Transverse colon (tissue), 4 donors: Measurements from ENCODE around the gene SERPINA3. TPM values are rescaled to one million over a fixed set of nuclear protein-coding genes. Genes with fewer than 3 reads are reported as not detected.

Source experiments
- DNase-seq: peaks from one replicate; pipeline ENCODE4 v3.0.0-alpha.2; 2019
- H3K27ac ChIP-seq, 4 donors: fragments of 200-600 bp; sonication (generic); 2 replicates each; pipeline ENCODE4 v1.5.1; 2016 to 2018; ENCODE audit warnings: inconsistent platforms in 4 of 4
- H3K27me3 ChIP-seq: fragments of 200-600 bp; sonication (generic); 2 replicates; pipeline ENCODE4 v1.5.1; 2017; ENCODE audit warnings: inconsistent platforms
- H3K36me3 ChIP-seq, 4 donors: fragments of 200-600 bp; sonication (generic); 2 replicates each; pipeline ENCODE4 v1.5.1; 2017 to 2019; ENCODE audit warnings: inconsistent platforms in 4 of 4
- H3K4me1 ChIP-seq, 4 donors: fragments of 200-600 bp; sonication (generic); 2 replicates each; pipeline ENCODE4 v1.5.1; 2017 to 2020; ENCODE audit warnings: inconsistent platforms in 4 of 4
- H3K4me3 ChIP-seq, 4 donors: fragments of 200-600 bp; sonication (generic); 1 replicate in 1 of 4; 2 replicates in 3 of 4; pipeline versions ENCODE4 v1.5.1 to v1.6.1; 2017 to 2019; ENCODE audit warnings: inconsistent platforms in 4 of 4
- H3K9me3 ChIP-seq, 2 donors: fragments of 200-600 bp; sonication (generic); 2 replicates each; pipeline ENCODE4 v1.5.1; 2017 to 2019; ENCODE audit warnings: inconsistent platforms in 2 of 2
- CTCF ChIP-seq, 5 experiments: fragments of 200-600 bp in 3 of 5; fragments of 450-650 bp in 2 of 5; sonication (generic) in 3 of 5; IDR thresholded peaks; 1 replicate in 2 of 5; 2 replicates in 3 of 5; pipeline ENCODE4 v1.5.1; 2016 to 2017; ENCODE audit warnings: antibody characterized with exemption in 5 of 5, inconsistent platforms in 3 of 5, mild to moderate bottlenecking in 2 of 5, moderate library complexity in 1 of 5
- EP300 ChIP-seq: sonication (generic); formaldehyde crosslinking; IDR thresholded peaks from one replicate; pipeline ENCODE4 v1.6.1; 2017; ENCODE audit warnings: antibody characterized with exemption, low read depth
- POLR2A ChIP-seq: fragments of 450-650 bp; IDR thresholded peaks from one replicate; pipeline ENCODE4 v1.6.1; 2016; ENCODE audit warnings: antibody characterized with exemption, mild to moderate bottlenecking, moderate library complexity
- POLR2AphosphoS5 ChIP-seq, 3 donors: sonication (generic); formaldehyde crosslinking; IDR thresholded peaks; one replicate each; pipeline ENCODE4 v1.6.1; 2016; ENCODE audit warnings: antibody characterized with exemption in 3 of 3
- WGBS, 2 donors: methylation state at CpG; one replicate each; pipeline ENCODE4 v1.1.5; 2018; ENCODE audit warnings: low coverage in 1 of 2; 5-methylcytosine and 5-hydroxymethylcytosine counted together
- in situ Hi-C, 4 donors: fragments of 200-750 bp; cut with MboI; loops; one replicate each; pipeline versions ENCODE4 v1.15.0 to v1.15.1; 2017; ENCODE audit warnings: low sequenced_read_pairs in 3 of 4, low pct_ligation_motif_present in 1 of 4, low pct_unique_long_range_greater_than_20kb in 1 of 4
- intact Hi-C: fragments of 100-400 bp; cut with DNase I; formaldehyde crosslinking; loops from one replicate; pipeline ENCODE4 v1.15.1; 2023; ENCODE audit warnings: low total_unique reads
- total RNA-seq, 4 donors: library from RNA; depleted of rRNA; stranded (reverse); fragments of >200 nt; gene quantifications; one replicate each; pipeline ENCODE4 v1.1.0, GENCODE V29; 2016

Gene SERPINA3
- total RNA-seq, 4 donors from 2014 or later: 16.0 to 72.7 (median 22.6) TPM

- Histone ChIP-seq H3K4me3 (no peak overlapping the region), H3K4me1 (no peaks in the 10 kb centered on the region), H3K36me3 (no peaks in the 10 kb centered on the region), H3K9me3 (no peaks in the 10 kb centered on the region), H3K27ac (peak overlapping the region in 1 of 4 donors; percentile 17), H3K27me3 (no peaks in the 10 kb centered on the region)
- in situ Hi-C loops: no loop called here
- no peak for DNase-seq
- WGBS, 2 donors: 84 to 100% methylated on average over 1 to 5 of the region's 5 CpGs
- intact Hi-C loops: no loop called here
- TF ChIP-seq POLR2A: no peak
Measured at GRCh38 chr14:94653321-94653720, 41.1 kb downstream of the SERPINA3 start.

GRCh38 chr14:94654071-94654861 is 42.1 kb downstream of the SERPINA3 start:
- Histone ChIP-seq H3K27me3 (no peaks in the 10 kb centered on the region), H3K27ac (peak overlapping the region in 2 of 4 donors; percentile 55 to 57), H3K4me1 (no peaks in the 10 kb centered on the region), H3K9me3 (no peaks in the 10 kb centered on the region), H3K36me3 (no peaks in the 10 kb centered on the region), H3K4me3 (no peak overlapping the region)
- intact Hi-C loops: no loop called here
- peak; percentile 14 for DNase-seq
- in situ Hi-C loops: no loop called here
- no peak for TF ChIP-seq POLR2A
- no peak for TF ChIP-seq POLR2AphosphoS5 (IDR thresholded peaks at IDR 0.05)
- no peak for TF ChIP-seq EP300
- no peak for TF ChIP-seq CTCF (IDR thresholded peaks at IDR 0.05)
- WGBS, 2 donors: 58 to 72% methylated on average over 4 to 11 of the region's 13 CpGs

- intact Hi-C loops: no loop called here
- H3K27ac ChIP-seq: peak overlapping the region in 2 of 4 donors; percentile 47 to 57
- H3K27me3 ChIP-seq: no peaks in the 10 kb centered on the region
- no peak for DNase-seq
- no peak overlapping the region for H3K4me3 ChIP-seq
- no peaks in the 10 kb centered on the region for H3K4me1 ChIP-seq
- TF ChIP-seq POLR2A (no peak), POLR2AphosphoS5 (IDR thresholded peaks at IDR 0.05) (peak in 2 of 3 donors; percentile 27 to 52), EP300 (no peak)
- H3K9me3 ChIP-seq: no peaks in the 10 kb centered on the region
- in situ Hi-C loops: no loop called here
- no peaks in the 10 kb centered on the region for H3K36me3 ChIP-seq
- WGBS, 2 donors: 24 to 64% methylated on average over 2 to 11 of the region's 11 CpGs
Measured at GRCh38 chr14:94655169-94655710, 43.0 kb downstream of the SERPINA3 start.

- no peak for DNase-seq
- H3K9me3 ChIP-seq: no peaks in the 10 kb centered on the region
- intact Hi-C loops: no loop called here
Measured at GRCh38 chr14:94656043-94656442, 43.9 kb downstream of the SERPINA3 start.

More at GRCh38 chr14:94656043-94656442, 43.9 kb downstream of the SERPINA3 start:
- Histone ChIP-seq H3K4me1 (no peaks in the 10 kb centered on the region), H3K27me3 (no peaks in the 10 kb centered on the region), H3K36me3 (no peaks in the 10 kb centered on the region), H3K4me3 (no peak overlapping the region), H3K27ac (no peak overlapping the region)
- in situ Hi-C loops: no loop called here
- TF ChIP-seq POLR2A: no peak
- no peak for TF ChIP-seq POLR2AphosphoS5 (IDR thresholded peaks at IDR 0.05)
- TF ChIP-seq EP300: no peak
- TF ChIP-seq CTCF (IDR thresholded peaks at IDR 0.05): no peak
- 93 to 96% methylated on average over 4 of the region's 4 CpGs for WGBS, 2 donors
